ENCODE data around the gene SLX4IP.

The SLX4IP gene

DNA sequence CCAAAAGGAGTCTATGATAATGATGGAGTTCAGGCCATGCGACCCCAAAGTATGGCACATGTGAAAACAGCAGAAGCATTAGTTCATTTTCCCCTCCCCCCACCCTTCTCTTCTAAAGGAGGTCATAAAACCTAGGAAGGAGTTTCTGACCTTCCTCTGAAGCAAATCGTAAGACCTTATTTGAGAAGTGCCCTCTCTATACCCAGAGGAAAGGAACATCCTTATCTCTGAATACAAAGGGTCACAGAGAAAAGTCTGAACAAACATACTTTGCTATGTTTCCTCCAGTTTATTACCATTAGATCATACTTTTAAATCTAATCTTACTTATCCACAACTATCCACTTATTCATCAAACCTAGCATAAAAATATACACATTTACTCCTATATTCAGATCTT lies 48.6 kb downstream of the SLX4IP start:
- TF ChIP-seq, protein P1, sequence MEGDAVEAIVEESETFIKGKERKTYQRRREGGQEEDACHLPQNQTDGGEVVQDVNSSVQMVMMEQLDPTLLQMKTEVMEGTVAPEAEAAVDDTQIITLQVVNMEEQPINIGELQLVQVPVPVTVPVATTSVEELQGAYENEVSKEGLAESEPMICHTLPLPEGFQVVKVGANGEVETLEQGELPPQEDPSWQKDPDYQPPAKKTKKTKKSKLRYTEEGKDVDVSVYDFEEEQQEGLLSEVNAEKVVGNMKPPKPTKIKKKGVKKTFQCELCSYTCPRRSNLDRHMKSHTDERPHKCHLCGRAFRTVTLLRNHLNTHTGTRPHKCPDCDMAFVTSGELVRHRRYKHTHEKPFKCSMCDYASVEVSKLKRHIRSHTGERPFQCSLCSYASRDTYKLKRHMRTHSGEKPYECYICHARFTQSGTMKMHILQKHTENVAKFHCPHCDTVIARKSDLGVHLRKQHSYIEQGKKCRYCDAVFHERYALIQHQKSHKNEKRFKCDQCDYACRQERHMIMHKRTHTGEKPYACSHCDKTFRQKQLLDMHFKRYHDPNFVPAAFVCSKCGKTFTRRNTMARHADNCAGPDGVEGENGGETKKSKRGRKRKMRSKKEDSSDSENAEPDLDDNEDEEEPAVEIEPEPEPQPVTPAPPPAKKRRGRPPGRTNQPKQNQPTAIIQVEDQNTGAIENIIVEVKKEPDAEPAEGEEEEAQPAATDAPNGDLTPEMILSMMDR (IDR thresholded peaks at IDR 0.05; ENCODE audit: borderline replicate concordance, insufficient read depth, low read depth, low read length) = no peak
- no peak overlapping the region for H3K4me3 ChIP-seq (ENCODE audit: low read depth, low read length)

DNA sequence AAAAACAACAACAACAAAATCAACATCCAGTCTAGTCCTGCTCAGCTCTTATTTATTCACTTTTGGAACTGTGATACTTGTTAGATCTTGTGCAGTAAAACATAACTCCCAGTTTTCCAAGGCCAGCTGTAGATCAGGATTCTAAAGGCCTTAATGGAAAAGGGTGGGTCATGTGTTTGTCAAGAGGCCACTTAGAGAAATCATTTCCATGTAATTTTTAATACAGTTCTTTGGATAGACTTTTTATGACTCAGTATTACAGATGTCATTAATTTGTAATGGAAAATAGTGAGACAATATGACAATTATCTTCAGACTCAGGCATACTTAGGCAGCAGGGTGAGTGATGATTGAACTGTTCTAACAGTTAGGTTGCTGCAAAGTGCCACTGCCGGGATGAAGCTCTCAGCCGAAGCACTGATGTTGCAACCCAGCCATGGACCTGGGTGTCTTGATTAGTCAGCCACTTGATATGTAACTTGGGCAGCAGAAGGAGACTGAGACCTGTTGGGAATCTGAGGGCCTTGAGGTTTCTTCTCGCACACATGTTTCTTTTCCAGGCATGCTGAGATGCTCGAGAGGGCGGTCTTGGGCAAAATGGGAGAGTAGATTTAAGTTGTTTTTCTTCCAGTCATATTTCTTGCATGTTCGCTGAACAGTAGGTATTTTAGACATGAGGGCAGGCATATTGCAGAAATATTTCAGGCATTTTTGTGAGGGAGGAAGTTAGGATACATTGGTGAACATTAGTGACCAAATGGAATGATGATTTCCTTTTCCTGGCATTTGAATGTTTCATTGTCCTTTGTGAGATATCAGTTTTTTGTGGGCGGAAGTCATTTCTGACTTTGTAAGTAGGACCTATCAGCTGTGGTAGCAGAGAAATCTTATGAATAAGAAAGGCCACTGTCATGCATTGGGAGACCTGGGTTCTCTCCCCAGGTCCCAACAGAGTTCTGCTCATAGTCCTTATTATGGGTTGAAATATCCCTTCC lies 52.3 kb downstream of the SLX4IP start:
- no peak overlapping the region for H3K4me3 ChIP-seq (ENCODE audit: low read depth, low read length)
- TF ChIP-seq, protein P1 (IDR thresholded peaks at IDR 0.05; ENCODE audit: borderline replicate concordance, insufficient read depth, low read depth, low read length) = no peak

DNA sequence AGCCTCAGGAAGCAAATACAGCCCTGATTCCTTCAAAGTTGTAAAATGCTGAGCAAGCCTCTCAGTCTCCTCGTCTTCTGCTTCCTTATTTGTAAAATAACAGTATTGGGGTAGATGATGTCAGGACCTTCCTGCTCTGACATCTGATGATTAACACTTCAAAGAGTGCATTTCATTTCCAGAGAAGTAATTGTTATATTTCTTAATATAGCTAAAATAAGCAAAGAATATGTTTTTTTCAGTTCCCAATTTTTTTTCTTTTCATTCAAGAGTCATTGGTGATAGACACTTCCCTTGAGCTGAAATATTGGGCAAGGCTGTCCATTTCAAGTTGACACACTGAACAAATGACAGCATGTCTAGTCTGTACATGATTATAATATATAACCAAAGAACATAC lies 53.4 kb downstream of the SLX4IP start:
- TF ChIP-seq, protein P1 (IDR thresholded peaks at IDR 0.05; ENCODE audit: borderline replicate concordance, insufficient read depth, low read depth, low read length) = no peak

DNA sequence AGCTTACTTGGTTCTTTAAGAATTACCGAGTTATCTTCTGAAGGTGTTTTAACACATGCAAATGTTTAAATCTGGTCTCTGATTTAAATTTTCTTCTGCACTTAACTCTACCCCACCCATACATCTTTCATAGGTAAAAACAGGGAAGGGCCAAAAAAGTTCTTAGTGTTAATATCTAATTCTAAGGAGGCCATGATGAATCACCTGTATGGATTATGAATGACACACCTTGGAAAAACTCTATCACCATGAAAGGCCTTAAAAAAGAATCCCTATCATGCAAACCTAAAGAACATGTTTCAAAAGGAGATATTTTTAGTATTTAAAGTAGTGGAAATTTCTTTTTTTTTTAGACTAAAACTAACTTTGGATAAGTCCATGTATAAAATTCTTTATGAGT lies 54.7 kb downstream of the SLX4IP start:
- TF ChIP-seq, protein P1 (IDR thresholded peaks at IDR 0.05; ENCODE audit: borderline replicate concordance, insufficient read depth, low read depth, low read length) = no peak
- no peak overlapping the region for H3K4me3 ChIP-seq (ENCODE audit: low read depth, low read length)

More for the DNA sequence above, 53.4 kb downstream of the SLX4IP start:
- no peak overlapping the region for H3K4me3 ChIP-seq (ENCODE audit: low read depth, low read length)

DNA sequence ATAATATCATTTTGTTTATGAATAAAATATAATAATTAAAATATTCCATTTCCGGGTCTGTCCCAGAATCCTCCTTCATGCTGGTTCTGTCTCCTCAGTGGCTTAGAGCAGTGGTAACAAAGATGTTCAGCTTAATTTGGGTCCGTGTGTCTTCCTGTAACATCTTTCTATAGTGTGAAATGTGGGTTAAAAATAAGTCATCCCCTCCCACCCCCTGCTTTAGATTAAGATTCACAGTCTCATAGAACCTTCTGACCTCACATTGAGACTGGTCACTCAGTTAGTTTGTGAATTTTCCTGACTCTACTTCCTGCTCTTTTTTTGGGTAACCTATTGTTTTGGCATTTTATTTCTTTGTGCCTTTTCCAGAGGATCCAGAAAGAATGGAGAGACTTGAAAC lies 55.2 kb downstream of the SLX4IP start:
- TF ChIP-seq, protein P1 (IDR thresholded peaks at IDR 0.05; ENCODE audit: borderline replicate concordance, insufficient read depth, low read depth, low read length) = no peak
- H3K4me3 ChIP-seq (ENCODE audit: low read depth, low read length) = no peak overlapping the region

DNA sequence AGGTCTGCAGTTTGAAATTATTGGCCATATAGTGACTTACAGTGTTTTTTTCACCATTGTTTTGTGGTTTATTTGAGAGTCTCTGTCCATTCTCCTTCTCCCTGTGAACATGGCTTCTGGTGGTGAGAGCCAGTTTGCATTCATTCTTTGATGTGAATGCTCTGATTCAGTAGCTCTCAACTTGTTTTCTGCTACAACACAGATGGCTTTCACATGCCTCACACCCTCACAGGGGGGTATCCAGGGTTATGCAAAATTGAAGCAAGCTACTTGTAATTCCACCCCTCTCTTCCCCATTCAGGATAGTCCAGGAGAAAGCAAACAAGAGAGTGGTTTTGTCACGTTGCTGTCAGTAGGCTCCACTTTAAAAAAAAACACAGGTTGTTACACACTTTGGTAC lies 55.6 kb downstream of the SLX4IP start:
- TF ChIP-seq, protein P1 (IDR thresholded peaks at IDR 0.05; ENCODE audit: borderline replicate concordance, insufficient read depth, low read depth, low read length) = no peak
- no peak overlapping the region for H3K4me3 ChIP-seq (ENCODE audit: low read depth, low read length)

DNA sequence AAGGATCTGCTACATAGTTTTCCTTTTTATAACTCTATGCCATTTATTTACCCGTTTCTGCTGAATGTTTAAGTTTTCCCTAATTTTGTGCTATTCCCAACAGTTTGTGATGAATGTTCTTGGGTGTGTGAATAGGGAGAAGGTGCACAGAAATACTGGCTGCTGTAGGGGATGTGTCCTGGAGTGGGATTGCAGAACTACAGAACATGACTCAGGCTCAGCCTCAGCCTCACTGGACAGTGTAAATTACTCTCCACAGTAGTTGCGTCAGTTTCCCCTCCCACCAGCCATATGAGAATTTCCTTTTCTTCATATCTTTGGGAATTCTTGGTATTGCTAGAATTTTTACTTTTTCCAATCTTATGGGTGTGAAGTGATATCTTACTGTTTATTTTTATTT lies 57.0 kb downstream of the SLX4IP start:
- TF ChIP-seq, protein P1 (IDR thresholded peaks at IDR 0.05; ENCODE audit: borderline replicate concordance, insufficient read depth, low read depth, low read length) = no peak
- H3K4me3 ChIP-seq (ENCODE audit: low read depth, low read length) = no peak overlapping the region

All from GM12875 (cell line).